NCI-H774 (cell line): ENCODE results near the gene FAF1.

Experiments used
- DNase-seq: peaks from one replicate; lab custom pipeline; 2025; lab: John Stamatoyannopoulos, UW

The FAF1 gene

DNA sequence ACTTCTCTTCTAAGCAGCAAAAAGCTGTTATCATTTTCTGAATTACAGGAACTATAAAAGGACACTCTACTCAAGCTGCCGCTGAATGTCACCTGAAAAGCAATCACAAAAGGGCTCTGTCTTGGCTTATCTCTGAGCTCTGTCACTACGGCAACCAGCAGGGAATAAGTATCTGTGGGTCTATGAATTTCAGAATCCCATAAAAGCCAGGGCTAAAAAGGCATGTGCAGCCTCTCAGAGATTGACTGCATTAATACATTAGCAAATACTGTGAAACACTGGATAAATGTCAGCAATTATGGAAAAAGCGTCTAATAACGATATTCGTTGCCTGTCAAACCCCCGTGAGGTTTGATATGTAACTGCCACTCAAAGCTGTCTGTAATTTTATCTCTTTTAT is 326.6 kb downstream of the FAF1 start:
- peak; percentile 56 for DNase-seq

- no peak for DNase-seq
These were observed 328.9 kb downstream of the FAF1 start for GRCh38 chr1:50631161-50631560.

DNA sequence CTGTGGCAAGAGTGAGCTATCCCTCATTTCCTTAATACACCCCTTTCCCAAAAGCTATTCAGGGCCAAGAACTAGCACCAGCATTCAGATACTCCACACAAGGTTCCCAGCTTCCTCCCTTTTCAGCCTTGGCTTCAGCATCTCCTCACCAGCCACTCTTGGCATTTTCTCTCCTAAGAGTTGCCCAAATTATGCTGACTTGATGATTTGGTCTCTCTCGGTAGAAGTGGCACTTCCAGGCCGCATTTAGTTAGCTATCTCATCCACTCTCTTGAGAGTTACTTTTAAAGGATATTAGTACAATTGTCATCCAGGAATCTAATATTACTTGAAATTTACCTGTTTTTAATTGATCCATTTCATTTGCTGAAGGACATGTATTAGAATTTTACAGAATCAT is 337.8 kb downstream of the FAF1 start:
- DNase-seq: no peak

- DNase-seq: no peak
These were observed 339.3 kb downstream of the FAF1 start for GRCh38 chr1:50620680-50621329.

GRCh38 chr1:50615036-50615750 is 344.9 kb downstream of the FAF1 start:
- no peak for DNase-seq

- DNase-seq: no peak
These were observed 348.4 kb downstream of the FAF1 start for GRCh38 chr1:50611675-50612074.

GRCh38 chr1:50610563-50610962 is 349.5 kb downstream of the FAF1 start:
- peak; percentile 70 for DNase-seq

DNA sequence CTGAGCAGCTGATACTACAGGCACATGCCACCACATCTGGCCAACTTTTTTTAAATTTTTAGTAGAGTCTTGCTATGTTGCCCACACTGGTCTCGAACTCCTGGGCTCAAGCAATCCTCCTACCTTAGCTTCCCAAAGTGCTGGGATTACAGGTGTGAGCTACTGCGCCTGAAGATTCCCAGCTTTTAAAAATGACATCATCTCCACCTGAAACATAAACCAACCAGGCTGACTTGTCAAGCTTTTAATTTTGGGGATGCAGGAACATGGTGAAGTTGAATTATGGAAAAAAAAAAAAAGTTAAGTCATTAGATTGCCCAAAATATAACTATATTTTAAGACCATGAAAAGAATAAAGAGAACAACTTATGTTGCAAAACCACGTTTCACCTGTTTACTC is 350.6 kb downstream of the FAF1 start:
- DNase-seq: no peak

- peak; percentile 73 for DNase-seq
These were observed 354.7 kb downstream of the FAF1 start for GRCh38 chr1:50605186-50605875.

DNA sequence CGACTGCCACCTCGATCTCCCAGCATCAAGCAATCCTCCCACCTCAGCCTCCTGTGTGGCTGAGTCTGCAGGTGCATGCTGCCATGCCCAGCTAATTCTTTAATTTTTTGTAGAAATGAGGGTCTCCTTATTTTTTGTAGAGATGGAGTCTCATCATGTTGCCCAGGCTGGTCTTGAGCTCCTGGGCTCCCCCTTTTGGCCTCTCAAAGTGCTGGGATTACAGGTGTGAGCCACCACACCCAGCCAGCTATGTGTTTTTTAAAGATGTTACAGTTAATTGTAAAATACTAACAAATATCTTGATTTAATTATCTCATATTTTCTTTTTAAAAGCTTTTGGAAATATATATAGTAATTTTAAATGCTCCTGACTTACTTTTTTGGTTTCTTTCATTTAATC is 355.5 kb downstream of the FAF1 start:
- DNase-seq: no peak

DNA sequence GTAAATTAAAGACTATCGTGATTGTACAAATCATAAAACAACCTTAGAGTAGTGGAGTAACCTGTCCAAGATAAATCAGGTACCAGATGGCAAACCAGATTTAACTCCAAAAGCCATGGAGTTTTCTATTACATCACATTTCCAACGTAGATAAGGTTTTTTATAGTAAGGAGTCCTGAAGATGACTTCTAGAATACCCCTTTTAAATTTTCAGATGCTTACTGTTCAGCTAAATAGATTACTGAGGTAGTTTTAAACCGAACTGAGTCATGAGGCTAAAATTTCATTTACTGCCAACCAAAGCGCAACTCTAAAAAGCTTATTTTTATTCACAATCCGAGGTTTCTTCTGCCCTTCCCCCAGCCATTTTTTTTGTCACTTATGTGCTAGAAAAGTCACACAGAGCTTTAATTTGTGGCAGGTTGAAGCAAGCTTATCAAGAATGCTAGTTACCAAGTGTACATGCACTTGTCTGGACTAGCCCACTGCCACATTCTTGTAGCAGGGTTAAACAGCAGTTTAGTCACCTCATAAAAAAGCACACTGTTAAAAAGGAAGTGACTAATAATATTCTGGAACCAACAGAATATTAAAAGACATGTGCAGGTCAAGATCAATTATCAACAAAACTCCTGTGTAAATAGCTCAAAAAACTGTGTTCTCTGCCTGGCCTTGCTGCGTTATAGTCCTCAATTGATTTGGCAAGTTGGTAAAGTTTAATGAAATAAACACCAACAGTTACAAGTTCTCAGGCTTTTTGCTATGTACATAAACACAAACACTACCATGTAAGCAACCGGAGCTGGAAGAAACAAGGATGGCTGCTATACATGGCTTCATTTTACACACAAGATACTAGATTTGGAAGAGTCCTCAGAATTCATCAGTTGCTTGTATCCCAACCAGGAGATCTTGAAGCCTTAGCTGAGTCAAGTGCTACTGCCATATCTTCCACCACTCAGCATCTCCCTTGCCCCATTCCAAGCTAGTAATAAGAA is 356.5 kb downstream of the FAF1 start:
- DNase-seq: no peak

DNA sequence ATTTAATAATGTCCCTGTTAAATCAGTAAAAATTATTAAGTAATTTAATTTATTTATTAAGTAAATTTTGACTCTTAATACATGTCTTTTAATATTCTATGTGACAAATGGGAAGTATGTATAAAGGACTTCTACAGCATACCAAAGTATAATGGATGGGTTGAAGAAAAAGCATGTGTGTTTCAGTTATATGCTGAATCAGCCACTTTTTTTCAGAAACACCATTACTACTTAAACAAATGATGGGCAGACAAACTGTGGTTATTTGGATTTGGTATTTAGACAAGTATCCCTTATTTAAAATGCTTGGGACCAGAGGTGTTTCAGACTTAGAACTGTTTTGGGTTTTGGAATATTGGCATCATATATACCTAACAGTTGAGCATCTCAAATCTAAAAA is 360.5 kb downstream of the FAF1 start:
- DNase-seq: no peak

GRCh38 chr1:50595874-50596273 is 364.2 kb downstream of the FAF1 start:
- DNase-seq: no peak

DNA sequence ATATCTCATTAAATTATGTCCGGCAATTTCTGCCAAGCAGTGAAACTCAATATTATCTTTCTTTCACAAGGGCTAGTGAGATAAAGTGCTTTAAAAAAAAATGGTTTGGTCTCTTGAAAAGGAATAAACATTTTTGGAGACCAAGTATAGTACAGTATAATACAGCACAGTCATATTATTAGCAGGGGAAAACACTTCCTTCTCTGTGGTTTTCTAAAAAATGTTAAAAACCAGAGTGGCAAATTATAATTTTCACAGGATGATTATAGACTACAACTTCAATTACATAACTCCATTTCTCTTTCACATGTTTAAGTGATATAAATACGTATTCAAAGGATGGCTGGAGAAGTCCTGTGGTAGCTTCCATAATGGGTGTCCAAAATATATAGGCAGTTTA is 366.6 kb downstream of the FAF1 start:
- no peak for DNase-seq

GRCh38 chr1:50591598-50591997 is 368.5 kb downstream of the FAF1 start:
- DNase-seq: no peak

- DNase-seq: no peak
These were observed 377.7 kb downstream of the FAF1 start for GRCh38 chr1:50582346-50582745.

GRCh38 chr1:50570066-50570468 is 390.0 kb downstream of the FAF1 start:
- no peak for DNase-seq

DNA sequence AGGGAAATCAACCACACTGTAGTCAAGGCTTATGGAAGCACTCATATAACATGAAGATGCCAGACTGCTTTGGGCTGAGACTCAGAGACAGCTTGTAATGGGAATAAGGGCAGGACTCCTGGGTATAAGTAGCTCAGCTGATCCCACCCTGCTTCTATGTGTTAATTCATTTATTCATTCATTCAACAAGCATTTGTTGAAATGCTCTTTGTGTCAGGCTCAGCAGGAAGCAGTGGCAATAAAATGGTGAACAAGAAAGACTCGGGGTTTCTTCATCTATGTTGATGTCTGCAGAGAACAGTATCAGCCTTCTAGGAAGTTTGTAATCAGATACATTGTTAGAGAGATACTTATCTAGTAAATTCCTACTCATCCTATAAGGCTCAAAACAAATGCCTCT is 391.3 kb downstream of the FAF1 start:
- no peak for DNase-seq

GRCh38 chr1:50566405-50566804 is 393.7 kb downstream of the FAF1 start:
- no peak for DNase-seq

GRCh38 chr1:50564417-50564816 is 395.6 kb downstream of the FAF1 start:
- DNase-seq: no peak

- DNase-seq: no peak
These were observed 398.0 kb downstream of the FAF1 start for GRCh38 chr1:50562106-50562505.

DNA sequence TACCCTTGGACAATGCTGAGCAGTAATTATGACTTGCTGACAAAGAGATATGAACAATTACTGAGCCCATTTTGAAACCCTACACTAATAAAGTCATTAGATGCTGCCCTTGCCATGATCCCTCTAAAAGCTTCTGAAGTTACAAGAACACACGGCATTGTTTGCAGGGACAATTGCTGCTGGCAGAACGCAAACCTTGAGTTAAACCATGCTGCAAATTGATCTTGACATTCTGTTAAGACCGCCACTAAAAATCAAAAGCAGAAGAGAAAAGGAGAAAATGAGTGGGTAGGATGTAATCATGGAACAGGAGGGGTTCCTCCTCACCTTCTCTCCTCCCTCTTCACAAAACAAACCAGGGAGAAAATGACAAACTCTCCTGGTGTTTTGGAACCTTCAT is 400.6 kb downstream of the FAF1 start:
- no peak for DNase-seq
